BLaER1 (cell line): Measurements from ENCODE around the gene RIIAD1.
"Not testable (repeated sequence)": the region's sequence is repeated elsewhere in the genome, so short reads cannot be mapped to it uniquely, and the experiment has no call there.

Experiments used
- H3K27ac ChIP-seq: shearing (Covaris generic); formaldehyde crosslinking; 2 replicates; pipeline ENCODE4 v1.8.1; 2022
- H3K27me3 ChIP-seq: shearing (Covaris generic); formaldehyde crosslinking; 2 replicates; pipeline ENCODE4 v1.8.1; 2022
- H3K36me3 ChIP-seq: shearing (Covaris generic); formaldehyde crosslinking; 2 replicates; pipeline ENCODE4 v1.8.1; 2022
- H3K4me1 ChIP-seq: shearing (Covaris generic); formaldehyde crosslinking; 2 replicates; pipeline ENCODE4 v1.8.1; 2022
- H3K4me2 ChIP-seq: shearing (Covaris generic); formaldehyde crosslinking; 2 replicates; pipeline ENCODE4 v1.8.1; 2022
- H3K4me3 ChIP-seq: shearing (Covaris generic); formaldehyde crosslinking; 2 replicates; pipeline ENCODE4 v1.8.1; 2022
- H3K9ac ChIP-seq: shearing (Covaris generic); formaldehyde crosslinking; 2 replicates; pipeline ENCODE4 v1.8.1; 2022
- H3K9me3 ChIP-seq: shearing (Covaris generic); formaldehyde crosslinking; 2 replicates; pipeline ENCODE4 v1.8.1; 2022
- H4K20me1 ChIP-seq: shearing (Covaris generic); formaldehyde crosslinking; 2 replicates; pipeline ENCODE4 v1.8.1; 2022
- Cebpa-rat ChIP-seq: shearing (Covaris generic); IDR thresholded peaks from 2 replicates; pipeline ENCODE4 v1.8.1; 2022

The RIIAD1 gene

DNA sequence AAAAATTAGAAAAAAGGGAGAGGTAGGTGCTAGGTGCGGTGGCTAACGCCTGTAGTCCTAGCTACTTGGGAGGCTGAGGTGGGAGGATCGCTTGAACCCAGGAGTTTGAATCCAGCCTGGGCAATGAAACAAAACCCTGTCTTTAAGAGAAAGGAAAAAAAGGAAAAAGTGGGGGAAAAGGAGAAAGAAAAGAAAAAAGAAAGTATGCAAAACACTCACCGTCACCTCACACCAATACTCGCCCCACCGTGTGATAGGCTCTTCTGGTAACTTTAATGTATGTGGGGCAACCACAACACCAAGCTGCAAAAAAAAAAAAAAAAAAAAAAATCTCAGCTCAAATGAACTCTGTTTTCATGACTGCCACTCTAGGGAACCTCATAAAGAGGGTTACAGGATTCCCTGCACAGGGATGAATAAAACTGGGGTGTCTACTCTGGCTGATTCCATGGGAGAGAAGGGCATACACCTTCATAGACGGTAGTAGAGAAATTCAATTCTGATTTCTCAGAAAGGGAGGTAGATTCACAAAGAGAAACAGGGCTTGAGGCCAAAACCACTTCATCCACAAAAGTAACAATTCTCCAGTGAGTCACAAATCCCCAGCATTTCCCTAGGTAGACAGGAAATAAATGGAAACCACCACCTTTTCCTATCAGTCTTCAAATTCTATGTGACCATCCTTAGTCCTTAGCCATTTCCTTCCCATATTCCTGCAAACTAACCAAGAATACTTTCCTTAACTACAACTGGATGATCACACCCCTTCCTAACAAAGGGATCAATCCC lies 39.5 kb downstream of the RIIAD1 start:
- Histone ChIP-seq H3K27me3 (no peaks in the 10 kb centered on the region), H3K4me1 (peaks cover 19% of the 10 kb centered on the region), H3K36me3 (peaks cover 64% of the 10 kb centered on the region), H3K27ac (no peak overlapping the region), H3K9me3 (no peaks in the 10 kb centered on the region), H4K20me1 (no peaks in the 10 kb centered on the region), H3K4me3 (no peak overlapping the region), H3K4me2 (no peak overlapping the region), H3K9ac (no peak overlapping the region)
- TF ChIP-seq Cebpa-rat: no peak

DNA sequence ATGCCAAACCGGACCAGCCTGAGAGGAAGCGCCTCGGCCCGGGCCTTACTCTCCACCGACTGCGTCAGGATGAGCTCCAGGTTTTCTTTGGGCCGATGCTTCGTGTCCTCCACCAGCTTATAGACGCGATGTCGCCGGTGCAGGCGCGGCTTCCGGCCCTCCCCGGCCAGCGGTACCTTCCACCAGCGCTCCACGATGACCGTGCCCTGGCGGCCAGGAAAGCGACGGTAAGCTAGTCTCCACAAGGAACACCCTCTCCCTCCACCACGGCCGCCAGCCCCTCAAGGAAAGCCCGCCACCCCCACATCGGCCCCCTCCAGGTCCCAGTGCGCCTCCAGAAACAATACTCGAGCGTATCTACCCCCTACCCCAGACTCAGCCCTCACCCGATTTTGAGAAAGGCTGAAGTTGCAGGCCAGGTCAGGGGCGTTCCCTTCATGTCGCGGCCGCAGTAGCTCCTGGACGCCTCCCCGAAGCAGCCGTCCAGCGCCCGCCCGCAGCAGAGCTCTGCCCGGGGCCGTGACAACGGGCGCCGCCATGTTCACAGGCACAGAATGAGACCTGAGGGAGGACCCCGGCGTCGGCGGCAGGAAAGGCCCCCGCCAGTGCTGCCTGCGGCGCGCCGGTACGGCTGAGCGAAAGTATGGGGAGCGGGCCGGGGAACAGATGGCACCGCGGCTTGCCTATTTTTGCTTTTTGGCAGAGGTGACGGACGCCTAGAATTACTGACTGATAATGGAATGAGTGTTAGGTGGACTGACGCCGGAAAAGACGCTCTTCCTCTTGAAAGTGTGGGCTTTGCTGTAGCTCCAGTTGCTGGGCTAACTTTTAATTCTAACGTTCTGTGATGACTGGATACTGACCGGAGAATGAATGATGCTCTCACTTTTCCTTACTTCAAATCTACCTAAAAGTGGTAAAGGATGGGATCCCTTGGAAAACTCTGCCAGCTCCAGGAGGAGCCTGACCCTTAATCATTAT lies 41.9 kb downstream of the RIIAD1 start, which contains the start of gene MRPL9:
TSS of gene MRPL9 (minus strand) at position 556 of the 981 bp plus-strand sequence. CDS start at position 539, 17 bp downstream.
- Histone ChIP-seq H4K20me1 (no peaks in the 10 kb centered on the region), H3K9me3 (no peaks in the 10 kb centered on the region), H3K9ac (peak within 1 kb of the TSS; percentile 92), H3K36me3 (peaks cover 41% of the 10 kb centered on the region), H3K27ac (peak within 1 kb of the TSS; percentile 88), H3K27me3 (no peaks in the 10 kb centered on the region), H3K4me1 (peaks cover 19% of the 10 kb centered on the region), H3K4me3 (peak within 1 kb of the TSS; percentile 90), H3K4me2 (peak within 1 kb of the TSS; percentile 97)
- no peak for TF ChIP-seq Cebpa-rat

DNA sequence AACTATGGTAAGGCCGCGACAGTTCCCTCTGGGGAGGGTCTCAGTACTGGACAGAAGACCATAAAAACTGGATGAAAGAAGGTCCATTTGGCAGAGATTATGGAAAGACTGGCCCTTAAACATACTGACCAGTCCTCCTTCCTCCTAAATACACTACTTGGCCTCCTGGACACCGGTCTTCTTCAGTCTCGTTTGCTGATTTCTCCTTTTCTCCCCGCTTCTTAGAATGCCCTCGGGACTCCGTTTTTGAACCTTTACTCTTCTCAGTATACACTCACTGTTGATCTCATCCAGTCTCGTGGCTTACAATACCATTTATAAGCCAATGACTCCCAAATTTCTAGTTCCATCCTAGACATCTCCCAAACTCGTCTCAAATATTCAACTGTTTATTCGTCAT lies 42.7 kb downstream of the RIIAD1 start:
- peak overlapping the region; percentile 90 for H3K4me3 ChIP-seq
- H3K9me3 ChIP-seq: no peaks in the 10 kb centered on the region
- H3K27ac ChIP-seq: peak overlapping the region; percentile 88
- no peaks in the 10 kb centered on the region for H4K20me1 ChIP-seq
- H3K4me1 ChIP-seq: peaks cover 19% of the 10 kb centered on the region
- peaks cover 34% of the 10 kb centered on the region for H3K36me3 ChIP-seq
- peak overlapping the region; percentile 97 for H3K4me2 ChIP-seq
- peak overlapping the region; percentile 92 for H3K9ac ChIP-seq
- no peak for TF ChIP-seq Cebpa-rat
- H3K27me3 ChIP-seq: no peaks in the 10 kb centered on the region

DNA sequence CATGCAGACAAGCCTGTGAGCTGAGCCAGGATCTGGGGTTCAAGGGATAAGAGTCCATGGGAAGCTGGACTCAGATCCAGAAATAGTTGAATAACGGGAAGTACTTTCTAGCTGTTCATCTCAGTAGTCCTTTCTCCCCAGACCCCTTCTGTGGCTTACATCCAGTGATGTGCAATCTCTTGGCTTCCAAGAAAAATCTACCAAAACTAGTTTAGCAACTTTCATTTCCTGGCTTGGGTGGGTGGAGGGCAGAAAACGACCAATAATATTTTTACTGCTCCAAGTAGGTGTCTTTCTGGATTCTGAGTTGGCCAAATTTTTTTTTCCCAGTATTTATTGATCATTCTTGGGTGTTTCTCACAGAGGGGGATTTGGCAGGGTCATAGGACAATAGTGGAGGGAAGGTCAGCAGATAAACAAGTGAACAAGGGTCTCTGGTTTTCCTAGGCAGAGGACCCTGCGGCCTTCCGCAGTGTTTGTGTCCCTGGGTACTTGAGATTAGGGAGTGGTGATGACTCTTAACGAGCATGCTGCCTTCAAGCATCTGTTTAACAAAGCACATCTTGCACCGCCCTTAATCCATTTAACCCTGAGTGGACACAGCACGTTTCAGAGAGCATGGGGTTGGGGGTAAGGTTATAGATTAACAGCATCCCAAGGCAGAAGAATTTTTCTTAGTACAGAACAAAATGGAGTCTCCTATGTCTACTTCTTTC lies 47.2 kb downstream of the RIIAD1 start:
- not testable (repeated sequence) for H3K4me1 ChIP-seq, H4K20me1 ChIP-seq, H3K4me2 ChIP-seq, H3K27me3 ChIP-seq, H3K9me3 ChIP-seq, H3K36me3 ChIP-seq, H3K9ac ChIP-seq, H3K4me3 ChIP-seq, H3K27ac ChIP-seq

DNA sequence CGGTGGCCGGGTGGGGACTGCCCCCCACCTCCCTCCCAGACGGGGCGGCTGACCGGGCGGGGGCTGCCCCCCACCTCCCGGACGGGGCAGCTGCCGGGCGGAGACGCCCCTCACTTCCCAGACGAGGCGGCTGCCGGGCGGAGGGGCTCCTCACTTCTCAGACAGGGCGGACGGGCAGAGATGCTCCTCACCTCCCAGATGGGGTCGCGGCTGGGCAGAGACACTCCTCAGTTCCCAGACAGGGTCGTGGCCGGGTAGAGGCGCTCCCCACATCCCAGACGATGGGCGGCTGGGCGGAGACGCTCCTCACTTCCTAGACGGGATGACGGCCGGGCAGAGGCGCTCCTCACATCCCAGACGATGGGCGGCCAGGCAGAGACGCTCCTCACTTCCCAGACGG lies 47.9 kb downstream of the RIIAD1 start:
- not testable (repeated sequence) for H3K36me3 ChIP-seq, H3K9me3 ChIP-seq, H4K20me1 ChIP-seq, H3K27me3 ChIP-seq, H3K4me2 ChIP-seq, H3K9ac ChIP-seq, H3K4me1 ChIP-seq, H3K27ac ChIP-seq, H3K4me3 ChIP-seq

DNA sequence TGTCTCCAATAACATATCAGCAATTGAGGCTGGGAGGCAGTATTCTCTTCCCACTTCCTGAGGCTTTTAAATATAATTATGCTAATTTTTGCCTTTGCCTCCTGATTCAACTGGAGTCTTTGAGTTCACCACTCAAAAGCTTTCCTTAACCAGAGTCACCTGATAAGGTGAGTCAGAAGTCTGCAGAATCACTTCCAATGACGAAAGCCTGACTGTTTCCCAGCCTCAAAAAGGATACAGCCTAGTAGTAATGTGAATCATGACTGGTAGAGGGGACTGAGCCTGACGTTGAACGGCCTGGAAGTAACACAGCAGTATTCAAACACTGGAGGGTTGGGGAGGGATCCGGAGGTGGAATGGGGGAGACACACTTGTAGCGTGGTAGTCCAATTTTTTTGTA lies 52.4 kb downstream of the RIIAD1 start:
- Histone ChIP-seq H3K4me2 (no peak overlapping the region), H3K27ac (no peak overlapping the region), H3K27me3 (no peaks in the 10 kb centered on the region), H3K4me3 (no peak overlapping the region), H3K4me1 (no peaks in the 10 kb centered on the region), H4K20me1 (no peaks in the 10 kb centered on the region), H3K9ac (no peak overlapping the region), H3K9me3 (no peaks in the 10 kb centered on the region), H3K36me3 (peaks cover 39% of the 10 kb centered on the region)
- no peak for TF ChIP-seq Cebpa-rat

DNA sequence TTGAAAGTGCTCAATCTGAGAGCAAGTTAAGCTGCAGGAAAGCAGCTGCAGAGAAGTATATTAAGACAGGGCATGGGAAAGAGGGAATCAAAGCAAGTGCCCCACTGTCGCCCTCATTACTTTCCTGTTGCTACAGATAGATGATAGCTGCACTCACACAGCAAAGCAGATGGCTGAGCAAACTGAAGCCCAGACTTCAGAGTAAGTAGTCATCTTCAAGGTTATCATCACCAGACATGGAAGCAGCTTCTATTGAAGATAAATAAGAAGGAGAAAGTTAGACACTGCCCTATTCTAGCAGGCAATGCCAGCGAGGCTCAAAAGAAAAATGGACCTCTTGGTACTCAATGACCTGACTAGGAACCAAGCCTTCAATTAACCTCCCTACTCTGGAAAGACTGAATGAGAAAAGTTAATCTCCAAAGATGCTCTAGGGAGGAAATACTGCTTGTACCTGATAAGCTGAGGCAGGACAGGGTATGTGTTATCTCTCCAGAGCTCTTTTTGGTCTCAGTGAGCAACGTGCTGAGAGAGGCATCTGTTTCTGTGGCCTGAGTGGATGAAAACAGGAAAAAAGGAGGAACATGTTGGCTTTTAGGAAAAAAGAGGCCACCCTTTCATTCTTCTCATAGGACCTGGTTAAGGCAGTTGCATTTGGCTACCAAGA lies 53.1 kb downstream of the RIIAD1 start:
- H3K4me1 ChIP-seq: peaks cover 2% of the 10 kb centered on the region
- no peaks in the 10 kb centered on the region for H3K9me3 ChIP-seq
- no peak overlapping the region for H3K27ac ChIP-seq
- no peak overlapping the region for H3K4me3 ChIP-seq
- H3K4me2 ChIP-seq: no peak overlapping the region
- no peaks in the 10 kb centered on the region for H3K27me3 ChIP-seq
- peaks cover 43% of the 10 kb centered on the region for H3K36me3 ChIP-seq
- H4K20me1 ChIP-seq: no peaks in the 10 kb centered on the region
- no peak for TF ChIP-seq Cebpa-rat
- H3K9ac ChIP-seq: no peak overlapping the region

DNA sequence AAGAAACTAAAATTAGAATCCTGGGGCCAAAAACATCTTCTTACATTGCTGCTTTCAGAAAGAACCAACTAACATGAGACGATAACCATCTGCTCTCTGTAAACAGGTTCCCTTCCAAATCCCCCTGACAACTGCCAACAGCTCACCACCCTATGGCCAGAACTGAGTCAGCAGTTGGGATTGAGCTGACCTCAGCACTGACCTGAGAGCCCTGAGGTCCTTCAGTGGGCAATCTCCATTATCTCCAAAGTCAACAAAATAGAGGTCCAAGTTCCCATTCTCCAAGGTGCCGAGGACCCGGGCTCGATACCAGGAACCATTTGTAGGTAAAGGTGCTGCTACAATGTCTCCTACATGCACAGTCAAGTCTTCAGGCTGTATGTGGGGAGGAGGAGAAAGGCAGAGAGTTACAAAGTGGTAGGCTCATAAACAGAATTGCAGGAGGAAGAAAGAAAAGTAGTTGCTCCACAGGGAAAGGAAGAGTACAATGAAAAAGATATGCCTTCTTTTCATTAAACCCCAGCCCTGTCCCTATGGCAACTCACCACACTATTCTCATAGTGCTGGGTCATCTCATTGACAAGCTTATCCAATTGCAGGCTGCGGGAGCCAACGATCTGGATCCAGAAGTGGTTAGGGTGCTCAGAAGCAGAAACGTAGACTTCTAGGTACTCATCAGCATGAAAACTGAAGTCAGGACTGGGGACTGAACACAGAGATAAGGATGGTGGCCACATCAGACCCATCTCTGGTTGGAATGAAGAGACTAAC lies 54.8 kb downstream of the RIIAD1 start:
- peaks cover 43% of the 10 kb centered on the region for H3K36me3 ChIP-seq
- H3K4me3 ChIP-seq: no peak overlapping the region
- H3K27me3 ChIP-seq: no peaks in the 10 kb centered on the region
- H4K20me1 ChIP-seq: no peaks in the 10 kb centered on the region
- H3K27ac ChIP-seq: no peak overlapping the region
- TF ChIP-seq Cebpa-rat: no peak
- H3K4me1 ChIP-seq: peaks cover 9% of the 10 kb centered on the region
- H3K4me2 ChIP-seq: no peak overlapping the region
- H3K9ac ChIP-seq: no peak overlapping the region
- H3K9me3 ChIP-seq: no peaks in the 10 kb centered on the region

DNA sequence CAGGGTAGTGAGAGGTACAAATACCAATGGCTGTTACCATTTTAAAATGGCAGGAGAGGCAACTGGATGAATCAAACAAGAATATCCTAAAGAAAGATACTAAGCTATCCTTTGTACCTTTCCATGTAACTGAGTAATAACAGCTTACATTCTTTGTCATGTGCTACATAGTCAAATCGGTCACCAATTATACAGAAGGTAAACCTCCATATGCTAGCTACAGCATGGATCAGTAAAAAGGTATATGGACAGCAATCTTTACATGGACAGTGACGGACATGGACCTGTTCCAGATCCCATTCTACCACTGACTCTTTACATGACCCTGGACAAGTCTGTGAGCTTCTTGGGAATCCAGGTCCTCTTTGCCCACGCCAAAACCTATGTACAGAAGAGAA lies 55.3 kb downstream of the RIIAD1 start:
- Histone ChIP-seq H3K4me1 (peaks cover 9% of the 10 kb centered on the region), H3K9ac (no peak overlapping the region), H3K9me3 (no peaks in the 10 kb centered on the region), H4K20me1 (no peaks in the 10 kb centered on the region), H3K4me2 (no peak overlapping the region), H3K27me3 (no peaks in the 10 kb centered on the region), H3K36me3 (peaks cover 48% of the 10 kb centered on the region), H3K27ac (no peak overlapping the region), H3K4me3 (no peak overlapping the region)
- TF ChIP-seq Cebpa-rat: no peak
